ENCODE measurements around the gene MCC. TPM values are rescaled to one million over a fixed set of nuclear protein-coding genes. Genes with fewer than 3 reads are reported as not detected.

MCC gene
- total RNA-seq, 1 experiment from 2014 or later, result 23.5 TPM

DNA sequence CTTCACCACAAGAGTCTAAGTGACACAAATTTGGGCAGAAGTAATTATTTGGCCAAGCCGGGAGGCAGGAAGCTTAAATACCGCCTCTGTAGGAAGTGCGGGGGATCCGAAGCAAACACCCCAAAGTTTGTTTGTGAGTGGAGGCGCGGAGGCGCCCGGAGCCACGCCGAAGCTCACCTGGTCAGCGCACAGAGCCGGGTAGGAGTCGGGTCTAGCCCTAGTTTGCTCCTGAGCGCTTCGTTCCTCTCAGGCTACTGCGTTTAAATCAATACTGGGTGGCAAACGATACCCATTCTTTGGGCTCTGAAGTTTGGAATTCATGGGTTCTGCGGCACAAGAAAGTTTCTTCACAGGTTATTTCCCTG is 855 bp downstream of the MCC start (continued):
- TF ChIP-seq NFATC4 (CRISPR knock-in tag; IDR thresholded peaks at IDR 0.05), result no peak

DNA sequence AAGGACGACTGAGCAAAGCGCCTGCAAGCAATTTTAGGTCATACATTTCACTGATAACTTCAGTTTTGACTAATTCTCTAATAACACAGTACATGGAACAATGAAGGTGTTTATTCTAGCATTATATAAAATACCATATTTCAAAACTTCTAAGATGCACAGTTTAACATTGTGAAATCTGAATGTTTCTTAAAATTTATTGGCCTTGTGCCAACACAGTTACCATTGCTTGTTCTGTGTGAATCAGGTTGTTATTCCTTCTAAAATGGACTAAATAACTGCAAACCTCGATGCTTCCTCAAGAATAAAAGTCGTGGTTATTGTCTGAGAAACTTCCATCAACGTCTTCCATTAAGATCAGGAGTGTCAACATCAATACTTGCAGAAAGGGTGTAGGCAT is 8.0 kb downstream of the MCC start:
- H3K4me3 Mint-ChIP-seq, result no peak overlapping the region
- no peak for TF ChIP-seq ZNF121 (CRISPR knock-in tag; IDR thresholded peaks at IDR 0.05)
- no peak for TF ChIP-seq JAZF1 (CRISPR knock-in tag; IDR thresholded peaks at IDR 0.05)
- TF ChIP-seq, protein P1, sequence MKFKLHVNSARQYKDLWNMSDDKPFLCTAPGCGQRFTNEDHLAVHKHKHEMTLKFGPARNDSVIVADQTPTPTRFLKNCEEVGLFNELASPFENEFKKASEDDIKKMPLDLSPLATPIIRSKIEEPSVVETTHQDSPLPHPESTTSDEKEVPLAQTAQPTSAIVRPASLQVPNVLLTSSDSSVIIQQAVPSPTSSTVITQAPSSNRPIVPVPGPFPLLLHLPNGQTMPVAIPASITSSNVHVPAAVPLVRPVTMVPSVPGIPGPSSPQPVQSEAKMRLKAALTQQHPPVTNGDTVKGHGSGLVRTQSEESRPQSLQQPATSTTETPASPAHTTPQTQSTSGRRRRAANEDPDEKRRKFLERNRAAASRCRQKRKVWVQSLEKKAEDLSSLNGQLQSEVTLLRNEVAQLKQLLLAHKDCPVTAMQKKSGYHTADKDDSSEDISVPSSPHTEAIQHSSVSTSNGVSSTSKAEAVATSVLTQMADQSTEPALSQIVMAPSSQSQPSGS (CRISPR knock-in tag; IDR thresholded peaks at IDR 0.05; ENCODE audit: borderline replicate concordance, low read depth), result no peak
- no peak for TF ChIP-seq GRHL2 (CRISPR knock-in tag; IDR thresholded peaks at IDR 0.05; ENCODE audit: insufficient replicate concordance, severe bottlenecking)
- TF ChIP-seq, protein P2, sequence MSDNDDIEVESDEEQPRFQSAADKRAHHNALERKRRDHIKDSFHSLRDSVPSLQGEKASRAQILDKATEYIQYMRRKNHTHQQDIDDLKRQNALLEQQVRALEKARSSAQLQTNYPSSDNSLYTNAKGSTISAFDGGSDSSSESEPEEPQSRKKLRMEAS (CRISPR knock-in tag; IDR thresholded peaks at IDR 0.05), result no peak
- TF ChIP-seq ZNF138 (CRISPR knock-in tag; conservative IDR thresholded peaks at IDR 0.05), result no peak
- TF ChIP-seq ETV6 (CRISPR knock-in tag; IDR thresholded peaks at IDR 0.05), result no peak
- TF ChIP-seq NFATC4 (CRISPR knock-in tag; IDR thresholded peaks at IDR 0.05), result no peak
- TF ChIP-seq, protein P3, sequence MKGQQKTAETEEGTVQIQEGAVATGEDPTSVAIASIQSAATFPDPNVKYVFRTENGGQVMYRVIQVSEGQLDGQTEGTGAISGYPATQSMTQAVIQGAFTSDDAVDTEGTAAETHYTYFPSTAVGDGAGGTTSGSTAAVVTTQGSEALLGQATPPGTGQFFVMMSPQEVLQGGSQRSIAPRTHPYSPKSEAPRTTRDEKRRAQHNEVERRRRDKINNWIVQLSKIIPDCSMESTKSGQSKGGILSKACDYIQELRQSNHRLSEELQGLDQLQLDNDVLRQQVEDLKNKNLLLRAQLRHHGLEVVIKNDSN (CRISPR knock-in tag; IDR thresholded peaks at IDR 0.05), result no peak
- TF ChIP-seq, protein P4, sequence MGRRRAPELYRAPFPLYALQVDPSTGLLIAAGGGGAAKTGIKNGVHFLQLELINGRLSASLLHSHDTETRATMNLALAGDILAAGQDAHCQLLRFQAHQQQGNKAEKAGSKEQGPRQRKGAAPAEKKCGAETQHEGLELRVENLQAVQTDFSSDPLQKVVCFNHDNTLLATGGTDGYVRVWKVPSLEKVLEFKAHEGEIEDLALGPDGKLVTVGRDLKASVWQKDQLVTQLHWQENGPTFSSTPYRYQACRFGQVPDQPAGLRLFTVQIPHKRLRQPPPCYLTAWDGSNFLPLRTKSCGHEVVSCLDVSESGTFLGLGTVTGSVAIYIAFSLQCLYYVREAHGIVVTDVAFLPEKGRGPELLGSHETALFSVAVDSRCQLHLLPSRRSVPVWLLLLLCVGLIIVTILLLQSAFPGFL (CRISPR knock-in tag; IDR thresholded peaks at IDR 0.05; ENCODE audit: borderline replicate concordance), result no peak
- TF ChIP-seq, protein P5, sequence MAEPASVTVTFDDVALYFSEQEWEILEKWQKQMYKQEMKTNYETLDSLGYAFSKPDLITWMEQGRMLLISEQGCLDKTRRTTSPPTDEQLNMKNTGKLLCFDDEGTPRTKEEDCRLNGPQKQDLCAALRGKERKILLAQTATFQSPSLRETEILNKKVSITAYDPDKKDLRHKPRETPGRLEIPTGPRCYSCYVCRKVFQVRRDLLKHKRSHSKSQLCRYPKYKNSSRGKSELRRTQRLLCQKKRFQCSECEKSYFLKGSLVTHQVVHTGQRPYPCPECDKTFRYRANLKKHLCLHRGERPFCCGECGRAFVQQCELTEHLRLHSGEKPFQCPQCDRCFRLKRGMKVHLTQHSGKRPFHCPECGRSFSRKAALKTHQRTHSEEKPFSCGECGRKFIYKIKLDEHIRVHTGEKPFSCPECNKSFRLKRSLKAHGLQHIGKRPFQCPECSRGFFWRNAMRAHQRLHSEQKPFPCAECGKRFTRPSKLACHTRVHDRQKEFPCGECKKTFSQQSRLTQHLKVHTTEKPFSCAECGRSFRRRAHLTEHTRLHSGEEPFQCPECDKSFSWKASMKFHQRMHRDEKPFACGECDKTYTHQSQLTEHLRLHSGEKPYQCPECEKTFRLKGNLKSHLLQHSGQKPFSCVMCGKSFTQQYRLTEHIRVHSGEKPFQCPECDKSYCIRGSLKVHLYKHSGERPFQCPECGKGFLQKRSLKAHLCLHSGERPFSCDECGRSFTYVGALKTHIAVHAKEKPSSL (CRISPR knock-in tag; conservative IDR thresholded peaks at IDR 0.05), result no peak
- no peak for TF ChIP-seq ZNF423 (CRISPR knock-in tag; IDR thresholded peaks at IDR 0.05)
- no peak for TF ChIP-seq GTF2I (CRISPR knock-in tag; conservative IDR thresholded peaks at IDR 0.05)
- no peak for TF ChIP-seq RORB (CRISPR knock-in tag; IDR thresholded peaks at IDR 0.05)
- no peak for TF ChIP-seq FOXJ3 (CRISPR knock-in tag; IDR thresholded peaks at IDR 0.05; ENCODE audit: borderline replicate concordance)
- TF ChIP-seq, protein P6, sequence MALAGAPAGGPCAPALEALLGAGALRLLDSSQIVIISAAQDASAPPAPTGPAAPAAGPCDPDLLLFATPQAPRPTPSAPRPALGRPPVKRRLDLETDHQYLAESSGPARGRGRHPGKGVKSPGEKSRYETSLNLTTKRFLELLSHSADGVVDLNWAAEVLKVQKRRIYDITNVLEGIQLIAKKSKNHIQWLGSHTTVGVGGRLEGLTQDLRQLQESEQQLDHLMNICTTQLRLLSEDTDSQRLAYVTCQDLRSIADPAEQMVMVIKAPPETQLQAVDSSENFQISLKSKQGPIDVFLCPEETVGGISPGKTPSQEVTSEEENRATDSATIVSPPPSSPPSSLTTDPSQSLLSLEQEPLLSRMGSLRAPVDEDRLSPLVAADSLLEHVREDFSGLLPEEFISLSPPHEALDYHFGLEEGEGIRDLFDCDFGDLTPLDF (CRISPR knock-in tag; IDR thresholded peaks at IDR 0.05), result no peak
- no peak for TF ChIP-seq EMX1 (CRISPR knock-in tag; IDR thresholded peaks at IDR 0.05)
- no peak for TF ChIP-seq ESRRA (CRISPR knock-in tag; IDR thresholded peaks at IDR 0.05; ENCODE audit: borderline replicate concordance)
- H3K27ac Mint-ChIP-seq, result no peak overlapping the region
- H3K27me3 Mint-ChIP-seq (ENCODE audit: low read depth), result no peaks in the 10 kb centered on the region
- H3K9me3 Mint-ChIP-seq, result peaks cover 5% of the 10 kb centered on the region
- ChIA-PET CTCF (no interaction called here), POLR2A (no interaction called here)
- peaks cover 10% of the 10 kb centered on the region for H3K4me1 Mint-ChIP-seq
- no peaks in the 10 kb centered on the region for H3K36me3 Mint-ChIP-seq
- DNase-seq (ENCODE audit: low spot score) (no peak), ATAC-seq (no peak)

DNA sequence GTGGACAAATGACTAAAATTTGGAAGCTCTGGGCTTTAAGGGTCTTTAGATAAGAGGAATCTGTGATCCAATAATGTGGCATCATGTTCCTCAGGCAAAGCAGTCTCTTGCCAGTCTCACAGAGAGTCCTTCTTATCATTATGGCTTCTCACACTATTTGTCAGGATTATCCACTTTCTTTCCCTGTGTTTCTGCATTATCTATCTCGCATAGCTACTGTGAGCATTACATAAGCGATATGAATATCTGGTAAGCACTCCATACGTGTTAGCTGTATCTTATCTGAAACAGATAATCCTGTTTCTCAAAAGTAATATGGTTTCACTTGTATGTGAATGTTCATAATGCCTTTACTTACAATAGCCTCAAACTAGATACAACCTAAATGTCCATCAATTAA is 9.6 kb downstream of the MCC start:
- ChIA-PET POLR2A (no interaction called here), CTCF (no interaction called here)
- H3K27me3 Mint-ChIP-seq (ENCODE audit: low read depth), result no peaks in the 10 kb centered on the region
- peaks cover 19% of the 10 kb centered on the region for H3K4me1 Mint-ChIP-seq
- H3K27ac Mint-ChIP-seq, result no peak overlapping the region
- H3K4me3 Mint-ChIP-seq, result no peak overlapping the region
- ATAC-seq (no peak), DNase-seq (ENCODE audit: low spot score) (no peak)
- no peaks in the 10 kb centered on the region for H3K36me3 Mint-ChIP-seq
- peaks cover 5% of the 10 kb centered on the region for H3K9me3 Mint-ChIP-seq
- no peak for TF ChIP-seq MXD4 (CRISPR knock-in tag; IDR thresholded peaks at IDR 0.05; ENCODE audit: borderline replicate concordance)
- no peak for TF ChIP-seq JAZF1 (CRISPR knock-in tag; IDR thresholded peaks at IDR 0.05)
- TF ChIP-seq, protein P7, sequence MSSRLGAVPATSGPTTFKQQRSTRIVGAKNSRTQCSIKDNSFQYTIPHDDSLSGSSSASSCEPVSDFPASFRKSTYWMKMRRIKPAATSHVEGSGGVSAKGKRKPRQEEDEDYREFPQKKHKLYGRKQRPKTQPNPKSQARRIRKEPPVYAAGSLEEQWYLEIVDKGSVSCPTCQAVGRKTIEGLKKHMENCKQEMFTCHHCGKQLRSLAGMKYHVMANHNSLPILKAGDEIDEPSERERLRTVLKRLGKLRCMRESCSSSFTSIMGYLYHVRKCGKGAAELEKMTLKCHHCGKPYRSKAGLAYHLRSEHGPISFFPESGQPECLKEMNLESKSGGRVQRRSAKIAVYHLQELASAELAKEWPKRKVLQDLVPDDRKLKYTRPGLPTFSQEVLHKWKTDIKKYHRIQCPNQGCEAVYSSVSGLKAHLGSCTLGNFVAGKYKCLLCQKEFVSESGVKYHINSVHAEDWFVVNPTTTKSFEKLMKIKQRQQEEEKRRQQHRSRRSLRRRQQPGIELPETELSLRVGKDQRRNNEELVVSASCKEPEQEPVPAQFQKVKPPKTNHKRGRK (CRISPR knock-in tag; IDR thresholded peaks at IDR 0.05; ENCODE audit: borderline replicate concordance), result no peak
- TF ChIP-seq, protein P8, sequence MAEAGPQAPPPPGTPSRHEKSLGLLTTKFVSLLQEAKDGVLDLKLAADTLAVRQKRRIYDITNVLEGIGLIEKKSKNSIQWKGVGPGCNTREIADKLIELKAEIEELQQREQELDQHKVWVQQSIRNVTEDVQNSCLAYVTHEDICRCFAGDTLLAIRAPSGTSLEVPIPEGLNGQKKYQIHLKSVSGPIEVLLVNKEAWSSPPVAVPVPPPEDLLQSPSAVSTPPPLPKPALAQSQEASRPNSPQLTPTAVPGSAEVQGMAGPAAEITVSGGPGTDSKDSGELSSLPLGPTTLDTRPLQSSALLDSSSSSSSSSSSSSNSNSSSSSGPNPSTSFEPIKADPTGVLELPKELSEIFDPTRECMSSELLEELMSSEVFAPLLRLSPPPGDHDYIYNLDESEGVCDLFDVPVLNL (CRISPR knock-in tag; IDR thresholded peaks at IDR 0.05; ENCODE audit: borderline replicate concordance, low read depth), result no peak
- no peak for TF ChIP-seq ZNF317 (CRISPR knock-in tag; IDR thresholded peaks at IDR 0.05; ENCODE audit: borderline replicate concordance, low read depth)
- TF ChIP-seq MYBL2 (CRISPR knock-in tag; IDR thresholded peaks at IDR 0.05), result no peak
- TF ChIP-seq ELF4 (CRISPR knock-in tag; IDR thresholded peaks at IDR 0.05; ENCODE audit: low read depth), result no peak
